NCI-H226 (cell line): ENCODE data around the gene RGMB.

ENCODE experiments used
- DNase-seq: peaks from one replicate; pipeline ENCODE4 v3.0.0-alpha.2; 2015

The RGMB gene

DNA sequence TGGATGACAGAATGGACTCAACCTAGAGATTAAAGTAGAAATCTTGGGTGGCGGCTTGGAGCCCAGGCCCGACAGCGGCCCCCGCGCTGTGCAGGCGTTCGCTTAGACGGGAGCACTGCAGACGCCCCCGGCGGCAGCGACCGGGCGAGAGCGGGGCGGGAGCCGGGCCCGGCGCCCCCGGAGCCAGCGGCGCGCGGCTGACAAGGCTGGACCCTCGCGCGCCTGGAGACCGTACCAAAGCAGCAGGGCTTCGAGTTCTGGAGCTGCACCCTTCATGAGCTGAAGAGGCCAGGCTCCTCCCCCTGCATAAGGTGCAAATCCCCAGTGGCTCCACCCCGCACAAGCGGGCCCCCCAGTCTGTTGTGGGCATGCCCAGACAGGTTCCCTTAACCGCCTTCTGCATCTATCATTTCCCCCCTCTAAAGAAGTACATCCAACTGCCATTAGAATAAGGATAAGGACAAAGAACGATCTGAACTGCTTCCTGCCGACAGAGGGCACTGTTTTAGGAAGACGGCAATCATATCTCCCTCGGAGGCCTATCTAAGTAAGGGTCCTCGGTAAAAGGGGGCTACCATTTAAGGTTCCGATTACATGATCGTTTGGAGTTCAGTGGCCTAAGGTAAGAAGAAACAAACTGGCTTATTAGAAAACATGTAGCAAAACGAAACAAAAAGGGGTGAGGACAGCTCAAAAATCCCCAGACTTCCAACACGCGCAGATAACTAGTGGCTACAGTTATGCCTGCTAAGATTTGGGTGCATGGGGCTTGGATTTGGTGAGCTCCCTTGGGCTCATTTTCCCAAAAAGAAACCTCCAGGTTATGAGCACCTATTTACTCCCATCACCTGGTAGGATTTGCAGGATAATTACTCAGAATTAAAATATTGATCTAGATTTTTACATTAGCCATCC lies 66.3 kb downstream of the RGMB start:
- no peak for DNase-seq

DNA sequence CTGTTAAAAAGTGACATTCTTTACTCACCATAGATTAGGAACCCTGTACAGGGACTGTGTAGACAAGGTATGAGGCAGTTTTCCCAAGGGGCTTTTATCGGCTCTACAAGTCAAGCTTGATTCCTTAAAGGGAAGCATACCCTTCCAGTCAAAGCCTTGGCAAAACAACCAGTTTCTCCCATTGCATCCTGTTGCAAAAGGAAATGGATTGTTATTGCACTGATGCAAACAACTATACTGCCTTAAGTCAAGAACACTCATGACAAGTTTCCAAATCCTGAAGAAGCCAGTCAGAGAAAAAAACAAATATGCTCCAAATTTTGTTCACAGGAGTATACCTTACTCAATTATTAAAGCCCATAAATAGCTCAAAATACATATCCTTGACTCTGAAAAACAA lies 67.5 kb downstream of the RGMB start:
- no peak for DNase-seq

DNA sequence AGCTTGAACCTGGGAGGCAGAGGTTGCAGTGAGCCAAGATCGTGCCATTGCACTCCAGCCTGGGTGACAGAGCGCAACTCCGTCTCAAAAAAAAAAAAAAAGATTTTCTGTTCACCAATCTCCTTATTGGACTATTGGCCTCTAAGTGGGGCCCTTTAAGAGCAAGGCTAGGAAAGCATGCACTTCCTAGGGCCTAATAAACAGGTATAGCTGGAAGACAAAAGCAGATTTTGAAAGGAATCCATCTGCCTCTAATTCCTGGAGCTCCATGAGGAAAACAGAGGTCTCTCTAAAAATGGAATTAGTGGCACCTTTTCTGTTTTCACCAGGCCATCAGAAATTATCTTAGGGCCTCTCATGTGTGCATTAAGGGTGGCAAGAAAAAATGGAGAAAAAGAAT lies 70.0 kb downstream of the RGMB start:
- no peak for DNase-seq

DNA sequence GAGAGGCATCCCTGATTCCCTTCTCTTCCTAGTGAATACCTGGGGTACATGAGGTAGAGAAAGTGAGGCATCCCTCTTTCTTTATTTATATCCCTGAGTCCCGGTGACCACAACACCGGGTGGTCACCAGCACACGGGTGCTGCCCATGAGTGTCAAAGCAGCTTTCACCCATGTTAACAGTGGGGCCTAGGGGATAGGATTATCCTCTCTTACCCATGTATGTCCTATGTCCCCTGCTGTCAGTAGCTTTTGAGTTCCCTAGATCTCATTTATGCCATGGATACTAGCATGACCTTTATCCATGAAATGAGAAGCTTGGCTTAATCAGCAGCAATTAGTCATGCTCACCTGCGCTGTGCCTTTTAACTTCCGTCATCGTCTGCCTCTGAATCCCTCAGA lies 71.4 kb downstream of the RGMB start:
- DNase-seq = no peak

DNA sequence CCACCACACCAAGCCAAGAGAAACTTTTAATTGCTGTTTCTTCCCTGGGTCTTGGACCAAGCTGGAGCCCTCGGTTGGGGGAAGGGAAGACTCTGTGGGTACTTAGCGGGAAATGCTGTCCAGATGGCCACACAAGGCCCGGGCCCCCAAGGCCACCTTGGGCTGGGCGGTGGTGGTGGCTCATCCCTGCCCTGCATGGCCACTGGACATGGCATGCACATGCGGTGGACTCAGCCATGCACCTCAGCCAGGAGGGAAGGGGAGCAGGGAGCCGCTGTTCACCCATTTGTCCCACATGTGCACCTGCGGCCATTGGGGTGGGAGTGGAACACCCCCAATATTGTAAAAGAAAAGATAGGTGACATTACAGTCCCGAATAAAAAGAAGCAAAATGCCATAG lies 72.4 kb downstream of the RGMB start:
- DNase-seq = no peak
